Caco-2 (cell line): ENCODE measurements around the gene RERE. TPM values are rescaled to one million over a fixed set of nuclear protein-coding genes. Genes with fewer than 3 reads are reported as not detected.

Experiments used
- BruUV-seq: library from RNA; stranded (reverse); fragments of 400-500 nt; replicated peaks from 2 replicates; lab custom pipeline; 2021; lab: Mats Ljungman, UMichigan
- CTCF ChIA-PET: fragments of 300-600 bp; sonication (Branson Sonifier 250); formaldehyde crosslinking; loops from one replicate; lab custom pipeline; 2022; ENCODE audit warnings: antibody characterized with exemption; lab: Charles Lee
- POLR2A ChIA-PET: fragments of 300-600 bp; sonication (Branson Sonifier 250); formaldehyde crosslinking; loops from one replicate; lab custom pipeline; 2022; ENCODE audit warnings: antibody characterized with exemption; lab: Charles Lee
- DNase-seq, 2 experiments: peaks; one replicate each; pipeline versions ENCODE4 v3.0.0 to v3.0.0-alpha.2; 2020 to 2022
- H3K27me3 ChIP-seq: replicated peaks from 2 replicates; pipeline ENCODE4 v1.6.0; 2011; ENCODE audit warnings: low read length; ENCODE audit not compliant: control insufficient read depth, insufficient read depth
- H3K36me3 ChIP-seq: 2 replicates; pipeline ENCODE4 v1.5.1; 2011; ENCODE audit warnings: low read length; ENCODE audit not compliant: control insufficient read depth, insufficient read depth
- H3K4me1 ChIP-seq: fragments of 250-450 bp; sonication (Bioruptor Pico); 2 replicates; pipeline ENCODE4 v1.5.1; 2020; ENCODE audit warnings: mild to moderate bottlenecking
- H3K4me3 ChIP-seq: 2 replicates; pipeline ENCODE4 v1.5.1; 2011; ENCODE audit warnings: low read depth, mild to moderate bottlenecking, control low read depth, low read length
- H3K9me3 ChIP-seq: fragments of 250-450 bp; sonication (Bioruptor Pico); 2 replicates; pipeline ENCODE4 v1.5.1; 2020; ENCODE audit warnings: mild to moderate bottlenecking, moderate library complexity
- H3K27ac Mint-ChIP-seq: one replicate; pipeline ENCODE4 v1.8.0; 2022; ENCODE audit warnings: mixed read lengths; ENCODE audit not compliant: unreplicated experiment
- H3K27me3 Mint-ChIP-seq: one replicate; pipeline ENCODE4 v1.8.0; 2022; ENCODE audit warnings: mixed read lengths; ENCODE audit not compliant: insufficient read depth, unreplicated experiment
- H3K36me3 Mint-ChIP-seq: one replicate; pipeline ENCODE4 v1.8.0; 2022; ENCODE audit warnings: mild to moderate bottlenecking, mixed read lengths; ENCODE audit not compliant: insufficient read depth, unreplicated experiment
- H3K4me1 Mint-ChIP-seq: one replicate; pipeline ENCODE4 v1.8.0; 2022; ENCODE audit warnings: low read depth, mixed read lengths; ENCODE audit not compliant: unreplicated experiment
- H3K4me3 Mint-ChIP-seq: one replicate; pipeline ENCODE4 v1.8.0; 2022; ENCODE audit warnings: mild to moderate bottlenecking, moderate library complexity, mixed read lengths; ENCODE audit not compliant: unreplicated experiment
- H3K9me3 Mint-ChIP-seq: one replicate; pipeline ENCODE4 v1.8.0; 2022; ENCODE audit warnings: mixed read lengths; ENCODE audit not compliant: unreplicated experiment
- intact Hi-C: fragments of 100-400 bp; cut with micrococcal nuclease; formaldehyde crosslinking; loops from one replicate; pipeline ENCODE4 v1.10.0; 2022; ENCODE audit not compliant: unreplicated experiment
- total RNA-seq: library from RNA; stranded (reverse); gene quantifications from 2 replicates; pipeline ENCODE4 v1.2.3, GENCODE V29; 2022
- TF ChIP-seq, protein P1 (sequence below), 2 experiments: fragments of 200-600 bp in 1 of 2; IDR thresholded peaks; 1 replicate in 1 of 2; 2 replicates in 1 of 2; pipeline versions ENCODE4 v1.5.1 to v1.8.0; 2011 to 2022; ENCODE audit warnings: antibody characterized with exemption in 1 of 2, control low read depth in 1 of 2, inconsistent platforms in 1 of 2, low read depth in 1 of 2, low read length in 1 of 2, mild to moderate bottlenecking in 1 of 2, moderate library complexity in 1 of 2; ENCODE audit not compliant: insufficient read depth in 1 of 2, severe bottlenecking in 1 of 2, unreplicated experiment in 1 of 2

Gene RERE
- total RNA-seq, 1 experiment from 2014 or later: 85.2 TPM

DNA sequence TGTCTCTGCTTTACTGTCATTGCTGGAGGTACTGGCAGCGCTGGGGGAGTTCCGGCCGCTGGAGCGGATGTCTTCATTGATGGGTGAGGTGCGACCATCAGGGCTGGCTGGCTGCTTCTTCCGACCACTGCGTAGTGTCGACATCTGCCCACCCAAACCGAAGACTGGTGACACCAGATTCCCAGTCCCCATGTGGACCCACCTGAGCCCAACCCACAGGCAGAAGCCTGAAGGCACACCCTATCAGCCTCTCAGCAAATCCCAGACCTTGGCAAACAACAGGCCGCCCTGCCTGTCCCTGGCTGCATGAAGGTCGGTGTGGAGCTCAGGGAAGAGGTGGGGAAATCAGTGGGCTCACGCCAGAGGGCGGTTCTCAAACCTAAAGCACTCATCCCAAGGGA, 454.7 kb downstream of the RERE start:
- Histone ChIP-seq H3K36me3 (peaks cover 2% of the 10 kb centered on the region; the same call in 1 of the 2 replicates), H3K4me1 (peaks cover 2% of the 10 kb centered on the region; the same call in 1 of the 2 replicates), H3K27me3 (no peaks in the 10 kb centered on the region), H3K4me3 (no peak overlapping the region), H3K9me3 (no peaks in the 10 kb centered on the region)
- intact Hi-C loops: no loop called here
- POLR2A ChIA-PET: no interaction called here
- no TSS peak for BruUV-seq
- no peaks in the 10 kb centered on the region for H3K27me3 Mint-ChIP-seq
- DNase-seq: no peak
- TF ChIP-seq, protein P1, sequence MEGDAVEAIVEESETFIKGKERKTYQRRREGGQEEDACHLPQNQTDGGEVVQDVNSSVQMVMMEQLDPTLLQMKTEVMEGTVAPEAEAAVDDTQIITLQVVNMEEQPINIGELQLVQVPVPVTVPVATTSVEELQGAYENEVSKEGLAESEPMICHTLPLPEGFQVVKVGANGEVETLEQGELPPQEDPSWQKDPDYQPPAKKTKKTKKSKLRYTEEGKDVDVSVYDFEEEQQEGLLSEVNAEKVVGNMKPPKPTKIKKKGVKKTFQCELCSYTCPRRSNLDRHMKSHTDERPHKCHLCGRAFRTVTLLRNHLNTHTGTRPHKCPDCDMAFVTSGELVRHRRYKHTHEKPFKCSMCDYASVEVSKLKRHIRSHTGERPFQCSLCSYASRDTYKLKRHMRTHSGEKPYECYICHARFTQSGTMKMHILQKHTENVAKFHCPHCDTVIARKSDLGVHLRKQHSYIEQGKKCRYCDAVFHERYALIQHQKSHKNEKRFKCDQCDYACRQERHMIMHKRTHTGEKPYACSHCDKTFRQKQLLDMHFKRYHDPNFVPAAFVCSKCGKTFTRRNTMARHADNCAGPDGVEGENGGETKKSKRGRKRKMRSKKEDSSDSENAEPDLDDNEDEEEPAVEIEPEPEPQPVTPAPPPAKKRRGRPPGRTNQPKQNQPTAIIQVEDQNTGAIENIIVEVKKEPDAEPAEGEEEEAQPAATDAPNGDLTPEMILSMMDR (IDR thresholded peaks at IDR 0.05; ENCODE audit: insufficient read depth in 1 of 2, low read depth in 1 of 2, low read length in 1 of 2, severe bottlenecking in 1 of 2, unreplicated experiment in 1 of 2): no peak
- CTCF ChIA-PET: no interaction called here
- peaks cover 55% of the 10 kb centered on the region for H3K36me3 Mint-ChIP-seq
- no peaks in the 10 kb centered on the region for H3K4me1 Mint-ChIP-seq
- no peak overlapping the region for H3K27ac Mint-ChIP-seq
- no peaks in the 10 kb centered on the region for H3K9me3 Mint-ChIP-seq
- H3K4me3 Mint-ChIP-seq: no peak overlapping the region

DNA sequence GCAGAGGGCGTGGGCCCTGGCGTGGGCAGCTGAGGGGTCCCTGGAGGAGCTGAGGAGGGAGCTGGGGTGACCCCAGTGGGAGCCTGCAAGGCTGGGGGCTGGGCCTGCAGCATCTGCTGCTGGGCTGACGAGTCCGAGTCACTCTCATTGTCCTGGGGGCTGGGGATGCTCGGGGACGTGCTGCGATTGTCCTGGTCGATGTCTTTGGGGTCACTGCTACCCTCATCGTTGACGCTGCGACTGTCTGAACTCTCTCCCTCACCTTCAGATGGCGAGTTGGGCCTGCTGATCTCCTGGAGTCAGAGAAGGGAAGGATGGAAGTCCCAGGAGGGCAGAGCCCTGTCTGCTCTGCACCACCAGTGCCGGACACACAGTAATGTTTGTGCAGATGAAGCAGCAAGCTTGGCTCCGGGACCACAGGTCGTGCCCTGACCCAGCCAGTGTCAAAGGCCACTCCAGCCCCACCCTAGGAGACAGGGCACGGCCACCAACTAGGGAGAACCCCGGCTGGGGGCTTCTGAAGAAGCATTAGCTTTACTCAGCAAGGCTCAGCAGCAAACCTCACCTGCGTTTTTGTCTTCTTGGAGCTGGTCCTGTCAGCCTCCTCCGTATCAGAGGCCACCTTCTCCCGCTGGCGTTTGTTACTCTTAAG, 456.1 kb downstream of the RERE start:
- ChIA-PET POLR2A (no interaction called here), CTCF (no interaction called here)
- Mint-ChIP-seq H3K36me3 (peaks cover 60% of the 10 kb centered on the region), H3K27me3 (no peaks in the 10 kb centered on the region), H3K4me1 (no peaks in the 10 kb centered on the region), H3K27ac (no peak overlapping the region), H3K4me3 (no peak overlapping the region), H3K9me3 (no peaks in the 10 kb centered on the region)
- no peak for DNase-seq
- BruUV-seq: no TSS peak
- Histone ChIP-seq H3K4me1 (no peaks in the 10 kb centered on the region), H3K4me3 (no peak overlapping the region), H3K27me3 (no peaks in the 10 kb centered on the region), H3K36me3 (peaks cover 1% of the 10 kb centered on the region; the same call in 1 of the 2 replicates), H3K9me3 (no peaks in the 10 kb centered on the region)
- TF ChIP-seq, protein P1 (IDR thresholded peaks at IDR 0.05; ENCODE audit: insufficient read depth in 1 of 2, low read depth in 1 of 2, low read length in 1 of 2, severe bottlenecking in 1 of 2, unreplicated experiment in 1 of 2): no peak
- intact Hi-C loops: no loop called here

DNA sequence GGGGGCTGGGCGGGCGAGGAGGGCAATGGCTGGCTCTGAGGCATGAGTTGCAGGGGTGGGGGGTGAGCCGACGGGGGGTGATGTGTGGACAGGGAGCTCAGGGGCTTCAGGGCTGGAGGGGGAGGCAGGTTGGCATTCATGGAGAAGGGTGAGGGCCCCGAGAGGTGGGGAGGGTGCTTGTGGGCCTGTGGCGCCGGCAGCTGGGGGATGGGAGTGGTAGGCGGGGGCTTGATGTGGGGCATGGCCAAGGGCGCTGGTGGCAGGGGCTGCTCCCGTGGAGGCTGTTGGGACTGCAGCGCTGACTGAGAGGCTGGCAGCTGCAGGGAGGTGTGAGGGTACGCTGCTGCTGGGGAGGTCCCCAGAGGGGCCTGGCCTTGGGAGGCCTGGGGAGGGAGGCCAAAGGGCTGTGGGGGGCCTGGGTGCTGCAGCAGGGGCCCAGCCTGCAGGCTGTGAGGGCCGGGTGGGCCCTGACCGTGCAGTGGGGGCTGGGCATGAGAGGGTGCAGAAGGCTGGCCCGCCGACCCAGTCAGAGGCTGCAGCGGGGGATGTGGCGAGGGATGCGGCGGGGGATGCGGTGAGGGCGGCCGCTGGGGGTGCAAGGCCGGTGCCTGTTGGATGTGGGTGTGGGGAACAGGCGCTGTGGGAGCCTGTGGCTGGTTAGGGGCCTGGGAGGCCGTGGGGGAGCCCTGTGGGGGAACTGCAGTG, 456.8 kb downstream of the RERE start:
- H3K36me3 Mint-ChIP-seq: peaks cover 62% of the 10 kb centered on the region
- intact Hi-C loops: no loop called here

More for the DNA sequence above, 456.8 kb downstream of the RERE start:
- no peaks in the 10 kb centered on the region for H3K4me1 Mint-ChIP-seq
- TF ChIP-seq, protein P1 (IDR thresholded peaks at IDR 0.05; ENCODE audit: insufficient read depth in 1 of 2, low read depth in 1 of 2, low read length in 1 of 2, severe bottlenecking in 1 of 2, unreplicated experiment in 1 of 2): no peak
- DNase-seq: no peak
- Histone ChIP-seq H3K9me3 (no peaks in the 10 kb centered on the region), H3K36me3 (peaks cover 1% of the 10 kb centered on the region; the same call in 1 of the 2 replicates), H3K4me1 (no peaks in the 10 kb centered on the region), H3K4me3 (no peak overlapping the region), H3K27me3 (no peaks in the 10 kb centered on the region)
- H3K27me3 Mint-ChIP-seq: no peaks in the 10 kb centered on the region
- ChIA-PET POLR2A (no interaction called here), CTCF (no interaction called here)
- no peak overlapping the region for H3K4me3 Mint-ChIP-seq
- BruUV-seq: TSS peak; percentile 52
- H3K9me3 Mint-ChIP-seq: no peaks in the 10 kb centered on the region
- H3K27ac Mint-ChIP-seq: no peak overlapping the region
